GM15510 (cell line): ENCODE results near the gene DNAH17.

ENCODE experiments used
- POLR2A ChIP-seq: IDR thresholded peaks from 3 replicates; pipeline ENCODE4 v1.6.1; 2011; ENCODE audit warnings: borderline replicate concordance; ENCODE audit not compliant: insufficient read length; ENCODE audit errors: extremely low read depth

DNAH17 gene

GRCh38 chr17:78577296-78577695 lies at the start of gene DNAH17:
TSS of gene DNAH17 (minus strand) at chr17:78577396. CDS start at chr17:78575057, 2,339 bp downstream.
- no peak for TF ChIP-seq POLR2A

- TF ChIP-seq POLR2A, result no peak
Observed at GRCh38 chr17:78624324-78625151, 47.3 kb upstream of the DNAH17 start.

- TF ChIP-seq POLR2A, result no peak
Observed at GRCh38 chr17:78623541-78623940, 46.3 kb upstream of the DNAH17 start.

GRCh38 chr17:78622491-78623265 lies 45.5 kb upstream of the DNAH17 start:
- no peak for TF ChIP-seq POLR2A

GRCh38 chr17:78621720-78622490 lies 44.7 kb upstream of the DNAH17 start:
- TF ChIP-seq POLR2A, result no peak

GRCh38 chr17:78620099-78620498 lies 42.9 kb upstream of the DNAH17 start:
- TF ChIP-seq POLR2A, result no peak

- no peak for TF ChIP-seq POLR2A
Observed at GRCh38 chr17:78619334-78619733, 42.1 kb upstream of the DNAH17 start.

GRCh38 chr17:78618264-78619066 lies 41.3 kb upstream of the DNAH17 start:
- no peak for TF ChIP-seq POLR2A

GRCh38 chr17:78617511-78618061 lies 40.4 kb upstream of the DNAH17 start:
- TF ChIP-seq POLR2A, result no peak

GRCh38 chr17:78616946-78617345 lies 39.8 kb upstream of the DNAH17 start:
- no peak for TF ChIP-seq POLR2A

GRCh38 chr17:78615631-78616030 lies 38.4 kb upstream of the DNAH17 start:
- TF ChIP-seq POLR2A, result no peak

- TF ChIP-seq POLR2A, result no peak
Observed at GRCh38 chr17:78613416-78613815, 36.2 kb upstream of the DNAH17 start.

GRCh38 chr17:78611607-78612006 lies 34.4 kb upstream of the DNAH17 start:
- TF ChIP-seq POLR2A, result no peak
